ENCODE measurements around the gene MYO3B. TPM values are rescaled to one million over a fixed set of nuclear protein-coding genes. Genes with fewer than 3 reads are reported as not detected.

MYO3B gene
- total and polyA plus RNA-seq, 8 donors: 0.38 to 1.3 (median 0.52) TPM

DNA sequence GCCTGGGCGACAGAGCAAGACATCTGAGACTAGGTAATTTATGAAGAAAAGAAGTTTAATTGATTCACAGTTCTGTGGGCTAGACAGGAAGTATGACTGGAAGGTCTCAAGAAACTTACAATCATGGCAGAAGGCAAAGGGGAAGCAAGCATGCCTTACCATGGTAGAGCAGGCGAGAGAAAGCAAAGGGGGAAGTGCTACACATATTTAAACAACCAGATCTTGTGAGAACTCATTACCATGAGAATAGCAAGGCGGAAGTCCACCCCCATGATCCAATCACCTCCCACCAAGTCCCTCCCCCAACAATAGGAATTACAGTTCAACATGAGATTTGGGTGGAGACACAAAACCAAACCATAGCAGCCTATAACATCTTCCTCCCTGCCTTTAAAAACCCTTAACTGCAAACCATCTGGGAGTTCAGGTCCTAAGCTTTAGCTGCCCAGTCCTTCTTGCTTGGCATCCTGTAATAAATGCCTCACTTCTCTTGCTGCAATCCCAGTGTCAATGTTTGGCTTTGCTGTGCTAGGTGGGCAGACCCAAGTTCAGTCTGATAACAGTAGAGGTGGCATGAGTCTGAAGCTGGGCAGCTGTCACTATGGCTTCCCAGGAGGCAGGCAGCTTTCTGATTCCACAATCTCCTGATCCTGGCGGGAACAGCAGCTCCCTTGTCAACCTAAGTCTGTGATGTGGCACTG lies 526.0 kb downstream of the MYO3B start:
- H3K36me3 ChIP-seq: no peaks in the 10 kb centered on the region
- WGBS, 2 donors: 77 to 83% methylated on average over 4 of the region's 4 CpGs
- H3K4me3 ChIP-seq: no peak overlapping the region
- ATAC-seq (no peak), DNase-seq (no peak), FAIRE-seq (no peak)
- no peaks in the 10 kb centered on the region for H3K9me3 ChIP-seq
- TF ChIP-seq CTCF (IDR thresholded peaks at IDR 0.05): no peak
- no peaks in the 10 kb centered on the region for H3K27me3 ChIP-seq
- intact Hi-C loops (cut with DNase I): no loop called here
- H3K4me1 ChIP-seq: no peaks in the 10 kb centered on the region
- H3K27ac ChIP-seq: no peak overlapping the region

Measured in pancreas (tissue), 10 donors.